ENCODE measurements around the gene CDC16. TPM values are rescaled to one million over a fixed set of nuclear protein-coding genes. Genes with fewer than 3 reads are reported as not detected.

CDC16 gene
- total RNA-seq, 1 experiment from 2014 or later: 29.6 TPM

Small RNAs within 50 kb of the gene (small RNA-seq; reads per million reads assigned to genes)
- gene MIR4502: 0 reads per million in 2 experiments
- gene MIR548AR: 0 to 0.06 reads per million in 2 experiments

Other genes with a start within 250 kb of the CDC16 start
- 12.4 and 14.2 TPM in 2 replicates for gene RASA3, start 102.3 kb upstream of the CDC16 start, total RNA-seq (2014; rRNA removed; shearing (Covaris generic))
- not detected in 2 replicates for gene CFAP97D2, start 55.6 kb upstream of the CDC16 start, total RNA-seq (2014; rRNA removed; shearing (Covaris generic))
- 22.2 and 27.2 TPM in 2 replicates for gene UPF3A, start 46.7 kb downstream of the CDC16 start, total RNA-seq (2014; rRNA removed; shearing (Covaris generic))
- 20.3 and 24.8 TPM in 2 replicates for gene CHAMP1, start 79.6 kb downstream of the CDC16 start, total RNA-seq (2014; rRNA removed; shearing (Covaris generic))